Activated naive CD4-positive, alpha-beta T cell (primary cell): ENCODE data around the gene PHKB.

Experiments used
- DNase-seq, 4 experiments: peaks; one replicate each; lab custom pipeline; 2025; lab: John Stamatoyannopoulos, UW

PHKB gene

DNA sequence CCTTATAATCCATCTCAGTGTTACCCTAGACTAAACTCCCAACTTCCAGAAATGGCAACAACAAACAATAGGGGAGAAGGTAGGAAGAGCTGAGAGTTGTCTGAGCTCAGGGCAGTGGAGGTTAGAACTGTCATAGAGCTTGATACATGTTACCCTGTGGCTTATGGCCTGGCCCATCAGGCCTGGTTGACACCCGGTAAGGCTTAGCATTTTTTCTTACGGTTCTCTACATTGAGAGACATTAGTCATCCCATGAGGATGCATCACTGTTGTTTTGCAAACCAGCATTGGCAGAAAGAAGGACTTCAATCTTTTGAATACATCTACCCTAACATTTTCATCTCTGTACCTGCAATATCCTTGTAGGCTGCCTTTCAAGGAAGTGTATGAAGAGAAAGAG is 226.6 kb downstream of the PHKB start:
- DNase-seq = no peak

DNA sequence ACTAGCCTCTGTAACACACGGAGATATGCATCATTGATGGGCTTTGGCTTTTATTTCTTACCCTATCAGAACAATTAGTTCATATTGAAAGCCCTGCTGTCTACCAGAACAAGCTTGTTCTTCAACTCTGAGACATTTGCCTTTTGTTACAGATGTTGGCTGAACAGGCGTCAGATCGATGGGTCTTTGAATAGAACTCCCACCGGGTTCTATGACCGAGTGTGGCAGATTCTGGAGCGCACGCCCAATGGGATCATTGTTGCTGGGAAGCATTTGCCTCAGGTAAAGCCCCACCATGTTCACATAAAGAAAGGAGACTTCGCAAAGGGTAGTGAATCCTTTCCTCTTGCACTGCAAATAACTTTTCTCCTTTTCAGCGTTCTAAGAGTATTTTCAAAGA is 232.1 kb downstream of the PHKB start:
- DNase-seq = no peak

DNA sequence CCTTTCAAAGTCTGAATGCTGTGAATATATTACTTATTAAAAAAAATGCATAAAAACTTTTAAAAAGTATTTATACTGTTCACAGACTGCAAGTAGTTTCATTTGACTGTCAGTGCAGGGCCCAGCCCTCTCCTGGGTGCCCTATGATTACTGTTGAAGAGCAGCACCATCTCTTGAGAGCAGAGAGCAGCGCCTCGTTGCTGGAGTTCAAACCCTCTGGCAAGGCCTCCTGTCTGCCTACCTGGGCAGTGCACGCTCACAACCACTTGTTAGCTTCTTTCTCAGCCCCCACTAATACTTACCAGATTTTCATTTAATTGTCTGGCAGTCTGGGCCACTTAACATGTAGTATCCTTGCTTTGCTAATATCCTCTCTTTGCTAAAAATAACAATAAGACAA is 233.4 kb downstream of the PHKB start:
- DNase-seq = no peak

DNA sequence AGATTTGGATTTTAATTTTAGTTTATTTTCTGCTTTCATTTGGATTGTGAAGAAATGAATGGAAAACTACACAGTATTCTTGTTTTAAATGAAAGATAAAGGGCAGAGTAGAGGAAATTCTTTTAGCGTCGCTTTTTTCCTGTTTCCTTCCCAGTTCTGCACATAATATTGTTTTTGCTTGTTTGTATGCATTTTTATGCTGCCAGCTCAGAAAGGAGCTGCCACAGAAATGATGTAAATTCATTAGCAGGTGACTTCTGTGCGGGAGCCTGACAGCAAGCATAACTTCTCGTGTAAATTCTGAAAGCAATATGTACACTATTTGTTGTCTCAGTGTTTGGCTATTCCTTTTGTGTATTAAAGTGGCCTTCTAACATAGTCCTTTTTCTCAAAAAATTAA is 234.6 kb downstream of the PHKB start:
- no peak for DNase-seq

DNA sequence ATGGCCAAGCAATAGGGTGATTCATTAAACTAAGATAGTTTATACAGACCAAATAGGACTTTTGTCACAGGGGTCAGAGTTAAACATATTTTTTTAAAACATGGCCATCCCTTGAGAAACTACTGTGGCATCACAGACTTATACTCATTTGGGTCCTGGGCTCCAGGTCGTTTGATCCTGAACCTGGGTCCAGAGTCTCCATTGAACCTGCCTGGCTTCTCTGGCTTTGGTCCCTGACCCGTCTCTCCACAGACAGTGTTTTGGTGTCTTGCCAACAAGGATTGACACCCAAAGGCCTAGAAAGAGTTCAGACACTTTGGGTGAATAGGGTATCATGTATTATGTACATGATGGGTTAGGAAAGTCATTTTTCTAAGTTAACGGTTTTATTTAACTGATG is 236.7 kb downstream of the PHKB start:
- no peak for DNase-seq

DNA sequence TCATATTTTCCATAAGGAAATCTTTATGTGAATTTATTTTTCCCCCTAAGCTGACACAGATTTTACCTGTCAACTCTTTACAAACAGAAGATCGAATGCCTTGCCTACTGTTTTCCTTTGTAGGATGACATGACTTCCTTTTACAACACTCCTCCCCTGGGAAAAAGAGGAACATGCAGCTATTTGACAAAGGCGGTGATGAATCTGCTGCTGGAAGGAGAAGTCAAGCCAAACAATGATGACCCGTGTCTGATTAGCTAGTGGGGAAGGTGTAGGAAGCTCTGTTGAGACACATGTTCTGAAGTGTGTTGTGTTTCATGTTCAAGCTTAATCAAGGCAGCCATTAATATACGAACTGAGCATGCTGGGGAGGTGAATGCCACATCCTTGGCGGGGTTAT is 238.0 kb downstream of the PHKB start:
- DNase-seq = no peak

DNA sequence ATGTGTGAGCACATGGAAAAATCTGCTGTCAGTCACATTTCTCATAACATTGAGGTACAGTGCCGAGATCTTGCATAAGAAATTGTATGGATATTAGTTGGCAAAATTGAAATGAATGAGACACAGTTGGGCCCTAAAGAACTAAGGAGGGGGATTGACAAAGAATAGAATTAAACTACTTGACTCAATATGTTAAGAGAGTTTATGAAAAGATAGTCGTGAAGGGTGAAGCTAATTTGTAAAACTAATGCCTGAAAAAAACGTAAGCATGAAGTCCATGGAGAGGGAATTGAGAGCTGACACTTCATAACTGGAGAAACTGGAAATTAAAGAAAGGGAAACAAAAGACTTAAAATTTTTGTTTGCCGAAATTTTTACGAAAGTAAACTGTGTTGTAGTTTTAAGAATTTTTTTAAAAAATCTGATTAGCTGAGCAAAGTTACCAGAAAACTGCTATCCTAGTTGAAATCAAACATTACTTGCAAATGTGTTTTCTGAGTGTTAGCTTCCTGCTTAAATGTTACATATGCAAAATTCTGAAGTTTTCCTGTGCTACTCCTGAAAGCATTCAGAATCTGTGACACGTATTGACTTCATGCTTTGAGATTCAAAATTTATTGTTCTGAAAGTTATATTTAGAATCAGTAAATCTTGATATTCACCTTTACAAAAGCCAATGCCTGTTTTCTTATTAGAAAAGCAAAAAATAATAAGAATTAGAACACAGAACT is 239.9 kb downstream of the PHKB start:
- no peak for DNase-seq

DNA sequence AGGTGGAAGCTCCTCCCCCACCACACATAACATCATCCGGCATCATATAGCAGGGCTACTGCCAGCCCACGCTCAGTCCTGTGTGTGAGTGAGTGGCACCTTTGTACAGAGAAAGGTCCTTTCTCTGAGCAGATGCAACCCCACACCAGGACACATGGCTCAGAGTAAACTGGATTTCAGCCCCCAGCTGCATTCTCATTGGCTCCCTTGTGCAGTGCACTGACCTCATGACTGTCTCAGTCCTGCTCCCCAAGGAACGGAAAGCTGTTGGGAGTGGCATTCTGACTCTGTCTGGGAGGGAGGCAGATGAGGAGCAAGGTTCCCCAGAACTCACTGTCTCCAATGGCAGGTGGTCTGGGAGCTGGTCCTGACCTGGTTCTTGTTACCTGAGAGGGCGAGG is 244.1 kb downstream of the PHKB start:
- DNase-seq = no peak

DNA sequence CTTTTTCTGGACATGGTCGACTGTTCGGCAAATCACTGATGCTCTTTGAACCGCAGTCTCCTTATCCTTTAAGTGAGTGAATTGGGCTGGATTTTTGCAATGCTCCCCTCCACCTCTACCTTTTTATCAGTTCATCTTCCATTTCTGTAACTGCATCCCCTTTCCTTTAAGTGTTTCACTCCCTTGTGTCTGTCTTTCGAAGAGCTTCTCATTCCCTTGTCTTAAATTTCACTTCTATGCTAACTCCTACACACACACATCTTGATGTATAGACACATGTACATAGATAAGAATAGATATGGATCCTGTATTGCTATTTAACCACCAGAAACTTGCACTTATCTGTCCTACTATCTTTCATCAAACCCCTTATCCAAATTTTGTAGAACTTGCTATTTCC is 250.7 kb downstream of the PHKB start:
- DNase-seq = no peak

DNA sequence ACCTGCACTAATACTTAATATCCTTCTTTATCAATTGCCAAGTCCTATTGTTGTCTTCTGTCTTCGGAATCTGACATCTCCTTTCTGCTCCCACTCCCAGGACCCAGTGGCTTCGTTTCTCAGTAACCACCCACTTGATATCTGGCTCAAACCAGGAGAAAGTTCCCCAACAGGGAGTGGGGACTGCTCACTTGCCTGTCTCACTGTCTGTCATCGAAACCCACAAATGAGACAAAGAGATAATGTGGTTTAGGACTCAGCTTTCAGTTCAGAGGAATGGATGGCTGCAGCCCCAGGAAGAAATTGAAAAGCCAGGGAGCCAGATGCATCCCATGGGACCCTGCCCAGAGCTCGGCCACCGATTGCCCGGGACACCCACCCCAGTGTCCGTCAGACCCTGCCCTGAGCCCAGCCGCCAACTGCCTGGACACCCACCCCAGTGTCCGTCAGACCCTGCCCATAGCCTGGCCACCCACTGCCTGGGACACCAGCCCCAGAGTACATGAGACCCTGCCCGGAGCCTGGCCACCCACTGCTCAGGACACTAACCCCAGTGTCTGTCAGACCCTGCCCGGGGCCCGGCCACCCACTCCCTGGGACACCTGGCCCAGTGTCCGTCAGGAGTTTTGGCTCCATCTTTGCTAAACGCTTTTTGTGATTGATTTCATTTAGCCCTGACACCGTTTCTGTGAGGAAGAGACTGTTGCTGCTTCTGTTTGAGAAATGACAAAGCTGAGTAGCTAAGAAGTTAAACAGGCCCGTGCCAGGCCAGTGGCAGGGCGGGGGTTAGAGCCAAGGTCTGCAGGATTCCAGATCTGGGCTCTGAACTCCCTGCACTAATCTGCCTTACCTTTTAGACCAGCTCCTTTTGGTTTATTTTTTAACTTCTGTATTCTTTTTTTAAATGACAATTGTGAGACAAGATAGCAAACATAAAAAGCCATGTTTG is 251.4 kb downstream of the PHKB start:
- DNase-seq = no peak

DNA sequence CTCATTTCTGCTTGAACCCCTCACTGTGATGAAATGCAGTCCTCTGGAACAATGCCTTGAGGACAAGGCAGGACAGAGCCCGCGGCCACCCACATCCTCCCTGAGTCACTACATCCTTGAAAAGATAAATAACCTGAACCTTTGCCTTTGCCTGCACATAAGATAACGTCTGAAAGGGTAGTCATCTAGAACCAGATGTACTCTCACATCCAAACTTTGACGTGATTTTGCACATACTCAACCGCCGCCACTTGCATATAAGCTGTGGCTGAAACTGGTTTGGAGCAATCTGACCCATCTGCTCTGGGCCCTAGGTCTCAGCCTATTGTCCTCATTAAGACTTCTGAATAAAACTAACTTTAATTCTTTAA is 252.1 kb downstream of the PHKB start:
- no peak for DNase-seq

DNA sequence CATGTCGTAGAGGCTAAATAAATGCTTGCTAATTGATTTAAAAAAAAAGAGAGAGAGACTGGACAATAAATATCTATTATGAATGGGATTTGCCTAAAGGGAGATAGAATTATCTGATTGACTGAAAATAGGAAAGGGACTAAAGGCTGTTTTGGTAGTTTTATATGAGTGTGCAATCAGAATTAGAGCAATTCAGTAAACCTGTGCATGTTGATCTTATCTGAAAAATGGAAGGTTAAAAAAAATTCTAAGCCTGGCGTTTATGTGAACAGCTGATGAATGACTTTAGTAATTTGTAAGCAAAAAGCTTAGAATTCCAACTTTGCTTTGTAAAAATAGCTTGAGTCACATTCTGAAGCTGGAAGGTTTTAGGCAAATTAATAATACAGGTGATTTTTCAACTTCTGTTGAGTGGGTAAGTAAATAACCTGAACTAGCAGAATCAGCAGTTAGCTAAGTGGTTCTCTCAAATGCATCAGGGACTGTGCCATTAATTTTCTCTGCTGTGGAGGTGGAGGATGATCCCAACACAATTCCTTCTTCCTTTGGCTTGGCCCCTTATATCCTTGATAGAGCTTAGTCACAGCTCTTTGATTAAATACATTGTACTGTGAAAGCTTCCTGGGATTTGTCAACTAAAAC is 254.4 kb downstream of the PHKB start:
- no peak for DNase-seq

DNA sequence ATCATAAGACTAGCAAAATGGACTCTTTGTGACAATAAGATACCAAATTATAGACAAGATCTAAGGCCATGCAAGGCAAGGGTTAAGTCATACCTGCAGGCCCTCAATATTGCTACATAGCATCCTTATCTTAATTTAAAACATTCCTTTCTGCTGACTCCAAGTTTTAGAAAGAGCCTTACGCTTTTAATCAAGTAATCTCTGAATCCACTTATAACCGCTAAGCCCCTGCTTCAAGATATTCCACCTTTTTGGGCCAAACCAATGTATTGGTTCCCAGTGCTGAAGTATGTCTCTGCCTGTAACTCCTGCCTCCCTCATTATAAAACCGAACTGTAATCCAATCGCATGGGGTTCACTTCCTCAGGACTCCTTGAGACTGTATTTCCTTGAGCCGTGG is 255.4 kb downstream of the PHKB start:
- no peak for DNase-seq

DNA sequence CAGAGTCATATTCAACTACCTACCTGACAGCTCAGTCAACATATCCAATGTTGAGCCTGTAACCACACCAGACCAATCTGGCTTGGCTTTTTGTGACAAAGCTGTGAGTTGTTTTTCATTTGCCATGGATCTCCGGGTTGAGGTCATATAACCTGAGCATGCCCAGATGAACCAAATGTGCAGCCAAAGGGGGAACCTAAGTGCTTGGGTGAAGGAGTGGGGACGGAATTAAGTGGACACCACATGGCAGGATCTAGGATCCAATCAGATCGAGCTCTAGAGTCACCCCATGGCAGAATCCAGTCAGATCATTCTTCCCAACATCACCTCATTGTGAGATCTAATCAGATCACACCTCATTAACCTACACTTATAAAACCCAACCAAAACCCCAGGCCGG is 258.6 kb downstream of the PHKB start:
- no peak for DNase-seq

DNA sequence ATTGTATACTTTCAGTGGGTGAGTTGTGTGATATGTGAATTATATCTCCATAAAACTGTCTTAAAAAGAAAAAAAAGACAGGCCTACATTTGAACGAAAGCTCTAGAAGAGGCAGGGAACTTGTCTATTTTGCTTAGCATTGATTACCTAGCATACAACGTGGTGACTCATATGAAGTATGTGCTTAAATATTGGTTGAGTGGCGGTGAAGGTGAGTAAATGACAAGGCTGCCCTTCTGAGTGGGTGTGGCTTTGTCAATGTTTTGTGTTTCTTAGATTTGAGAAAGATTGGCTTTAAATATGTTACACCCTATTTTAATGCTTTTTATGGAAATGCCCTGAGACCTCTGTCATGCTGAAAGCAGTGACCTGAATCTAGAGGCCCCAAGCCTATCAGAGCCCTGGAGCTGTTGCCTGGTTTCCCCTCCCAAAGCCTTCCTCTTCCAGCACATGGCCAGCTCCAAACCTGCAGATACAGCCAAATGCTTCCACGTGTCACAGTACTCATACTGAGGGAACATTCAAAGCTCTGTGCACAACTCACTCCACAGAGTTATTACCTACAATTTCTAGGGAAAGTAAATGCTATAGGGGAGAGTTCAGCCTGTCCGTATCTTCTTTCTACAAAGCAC is 260.0 kb downstream of the PHKB start:
- DNase-seq = no peak

DNA sequence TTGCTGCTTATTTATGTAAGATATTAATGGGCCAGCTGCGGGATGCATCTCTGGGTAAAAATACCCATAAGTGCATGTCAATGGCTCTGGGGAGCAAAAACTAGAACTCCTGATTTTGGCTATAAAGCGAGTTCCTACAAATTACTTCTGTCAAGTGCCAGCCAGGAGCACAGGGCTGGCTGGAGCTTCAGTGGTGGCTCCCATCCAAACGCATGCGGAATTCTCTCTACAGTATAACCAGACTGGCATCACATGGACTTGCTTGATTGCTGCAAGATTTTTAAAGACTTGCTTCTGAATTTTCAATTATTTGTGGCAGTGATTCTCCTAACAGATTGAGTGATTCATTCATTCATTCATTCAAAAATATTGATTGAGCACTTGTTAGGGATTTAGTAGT is 260.9 kb downstream of the PHKB start:
- DNase-seq = no peak

DNA sequence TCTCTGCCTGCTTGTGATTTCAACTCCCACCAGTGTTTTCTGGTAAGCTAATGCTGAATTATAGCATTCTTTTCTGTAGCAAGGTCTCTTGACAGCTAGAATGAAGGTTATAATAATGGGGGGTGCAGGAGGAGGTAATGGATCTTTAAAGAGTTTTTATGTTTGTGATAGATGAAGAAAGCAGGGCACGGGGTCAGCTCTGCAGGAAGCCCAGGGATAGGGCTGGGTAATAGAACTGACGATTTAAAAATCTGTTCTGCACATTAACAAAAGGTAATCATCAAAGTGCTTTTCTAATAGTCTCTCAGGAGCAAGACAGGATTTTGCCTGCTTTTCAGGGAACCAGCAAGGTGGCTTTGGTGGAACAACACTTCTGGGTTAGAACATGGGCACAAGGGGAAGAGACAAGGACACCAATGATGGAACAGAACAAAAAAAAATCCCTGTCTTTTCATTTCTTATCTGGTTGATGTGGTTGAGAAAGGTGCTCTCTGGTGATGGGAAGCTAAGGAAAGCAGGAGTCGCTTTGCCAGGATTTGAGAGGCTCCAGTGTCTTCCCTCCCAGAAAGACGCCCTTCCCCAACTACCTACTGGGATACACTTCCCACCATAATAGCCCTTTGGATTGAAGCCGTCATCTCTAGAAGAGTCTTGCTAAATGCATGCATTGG is 263.1 kb downstream of the PHKB start:
- DNase-seq = no peak

DNA sequence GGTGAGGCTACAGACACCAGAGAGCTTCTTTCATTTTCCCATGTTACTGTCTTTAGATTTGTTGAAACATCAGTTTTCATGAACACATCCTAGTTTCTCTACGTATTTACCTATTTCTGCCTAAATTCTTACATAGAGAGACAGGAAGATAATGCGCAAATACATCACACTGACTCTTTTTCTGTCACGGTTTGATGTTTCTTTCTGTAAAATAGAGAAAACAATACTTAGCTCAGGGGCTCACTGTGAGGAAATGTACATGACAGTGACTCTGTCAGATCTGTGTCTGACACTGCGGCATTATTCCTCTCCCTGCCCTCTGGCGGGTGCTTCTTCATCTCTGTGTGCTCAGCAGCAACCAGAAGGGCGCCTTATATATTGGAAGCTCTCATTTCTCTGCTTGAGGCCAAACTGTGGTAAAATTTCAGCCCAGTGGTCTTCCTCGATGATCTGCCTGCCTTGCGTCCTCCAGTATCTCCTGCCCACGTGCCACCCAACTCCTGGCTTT is 264.1 kb downstream of the PHKB start:
- no peak for DNase-seq

DNA sequence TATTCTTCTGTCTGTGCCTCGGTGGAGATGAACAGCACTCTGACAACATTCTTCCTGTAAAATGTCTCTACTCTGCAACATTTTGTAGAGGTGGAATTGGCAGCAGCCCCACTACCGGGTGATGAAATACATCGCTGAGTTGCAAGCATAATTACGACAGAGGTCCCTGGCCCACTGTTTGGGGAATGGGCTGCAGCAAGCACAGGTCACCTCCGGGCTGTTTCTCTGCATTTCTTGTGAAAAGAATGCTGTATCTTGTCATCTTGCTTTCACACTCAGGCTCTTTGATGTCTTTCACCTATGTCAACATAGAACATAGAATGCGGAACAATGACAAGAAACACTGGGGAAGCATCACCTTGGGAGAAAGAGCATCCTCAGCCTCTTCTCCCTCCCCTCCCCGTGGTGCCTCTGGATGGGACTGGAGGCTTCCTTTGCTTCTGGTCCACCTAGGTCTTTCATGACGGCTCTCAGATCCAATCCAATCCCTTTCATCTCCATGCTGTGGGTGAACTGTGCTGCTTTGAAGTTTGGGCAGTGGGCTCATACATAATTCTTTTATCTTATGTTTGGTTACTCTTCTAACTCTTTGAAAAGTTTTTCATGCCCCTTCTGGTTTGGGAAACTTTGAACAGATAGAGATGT is 265.0 kb downstream of the PHKB start:
- DNase-seq = no peak

DNA sequence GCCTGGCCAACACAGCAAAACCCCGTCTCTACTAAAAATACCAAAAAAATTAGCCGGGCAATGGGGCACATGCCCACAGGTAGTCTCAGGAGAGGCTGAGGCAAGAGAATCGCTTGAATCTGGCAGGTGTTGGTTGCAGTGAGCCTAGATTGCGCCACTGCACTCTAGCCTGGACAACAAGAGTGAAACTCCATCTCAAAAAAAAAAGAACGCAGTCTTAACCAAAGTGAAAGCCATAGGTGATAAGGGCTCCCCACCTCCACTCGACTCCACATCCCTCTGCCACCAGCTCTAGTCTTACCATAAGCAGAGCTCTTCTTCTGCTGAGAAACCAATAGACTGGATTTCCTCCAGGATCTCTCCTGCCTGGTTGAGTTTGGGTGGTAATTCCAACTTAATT is 266.0 kb downstream of the PHKB start:
- DNase-seq = no peak

DNA sequence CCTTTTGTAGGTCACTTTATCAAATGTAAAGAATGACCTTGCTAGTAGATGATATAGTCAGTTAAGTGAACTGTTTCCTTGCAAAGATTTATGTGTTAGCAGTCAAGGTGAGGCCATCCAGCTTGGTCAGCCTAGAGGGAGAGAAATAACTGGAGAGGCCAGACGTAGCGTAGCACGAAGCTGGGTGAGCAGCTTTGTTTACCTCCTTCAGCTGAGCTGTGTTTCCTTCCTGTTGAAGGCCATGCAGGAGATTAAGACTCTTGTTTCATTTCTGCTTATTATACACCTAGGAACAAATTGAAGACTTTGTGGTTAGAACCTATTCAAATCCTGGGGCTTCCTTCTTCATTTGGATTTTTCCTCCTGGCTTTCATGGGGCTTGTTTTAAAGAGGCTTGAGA is 267.1 kb downstream of the PHKB start:
- DNase-seq = no peak
